ENCODE data around the gene FHL2. TPM values are rescaled to one million over a fixed set of nuclear protein-coding genes. Genes with fewer than 3 reads are reported as not detected.

FHL2 gene
- total RNA-seq, 1 donor from 2014 or later: 260 TPM

DNA sequence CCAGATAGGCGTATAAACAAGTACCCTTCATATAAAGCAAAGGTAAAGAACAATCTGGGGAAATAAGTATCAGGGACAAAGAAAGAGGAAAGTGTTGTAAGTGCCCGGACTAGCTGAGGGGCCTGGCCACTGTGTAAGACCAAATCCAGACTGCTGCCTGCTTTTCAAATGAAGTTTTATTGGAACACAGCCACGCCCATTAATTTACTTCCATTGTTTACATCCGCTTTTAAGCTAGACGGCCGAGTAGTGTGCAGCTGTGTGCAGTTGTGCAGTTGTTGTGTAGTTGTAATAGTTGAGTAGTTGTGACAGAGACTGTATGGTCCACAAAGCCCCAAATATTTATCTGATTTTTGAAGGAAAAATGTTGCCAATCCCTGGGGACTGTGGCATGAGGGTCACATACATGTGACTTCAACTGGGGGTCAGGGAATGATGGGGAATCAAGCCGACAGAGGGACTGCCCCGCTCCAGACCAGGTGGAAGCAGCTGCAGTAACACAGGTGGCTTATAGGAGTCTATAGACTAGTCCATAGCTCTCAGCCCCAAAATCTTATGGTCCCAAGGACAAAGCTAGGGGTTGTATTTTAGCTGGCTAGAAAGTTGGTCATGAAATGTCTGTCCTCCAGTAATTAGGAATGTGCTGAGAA, 30.0 kb downstream of the FHL2 start:
- Histone ChIP-seq H3K4me3 (ENCODE audit: low read depth, low read length) (no peak overlapping the region), H3K36me3 (ENCODE audit: control insufficient read depth, insufficient read depth, low read length) (peaks cover 12% of the 10 kb centered on the region), H3K27me3 (ENCODE audit: control insufficient read depth, insufficient read depth, low read length) (no peaks in the 10 kb centered on the region)
- no peak for DNase-seq (ENCODE audit: low read depth)
- TF ChIP-seq, protein P1, sequence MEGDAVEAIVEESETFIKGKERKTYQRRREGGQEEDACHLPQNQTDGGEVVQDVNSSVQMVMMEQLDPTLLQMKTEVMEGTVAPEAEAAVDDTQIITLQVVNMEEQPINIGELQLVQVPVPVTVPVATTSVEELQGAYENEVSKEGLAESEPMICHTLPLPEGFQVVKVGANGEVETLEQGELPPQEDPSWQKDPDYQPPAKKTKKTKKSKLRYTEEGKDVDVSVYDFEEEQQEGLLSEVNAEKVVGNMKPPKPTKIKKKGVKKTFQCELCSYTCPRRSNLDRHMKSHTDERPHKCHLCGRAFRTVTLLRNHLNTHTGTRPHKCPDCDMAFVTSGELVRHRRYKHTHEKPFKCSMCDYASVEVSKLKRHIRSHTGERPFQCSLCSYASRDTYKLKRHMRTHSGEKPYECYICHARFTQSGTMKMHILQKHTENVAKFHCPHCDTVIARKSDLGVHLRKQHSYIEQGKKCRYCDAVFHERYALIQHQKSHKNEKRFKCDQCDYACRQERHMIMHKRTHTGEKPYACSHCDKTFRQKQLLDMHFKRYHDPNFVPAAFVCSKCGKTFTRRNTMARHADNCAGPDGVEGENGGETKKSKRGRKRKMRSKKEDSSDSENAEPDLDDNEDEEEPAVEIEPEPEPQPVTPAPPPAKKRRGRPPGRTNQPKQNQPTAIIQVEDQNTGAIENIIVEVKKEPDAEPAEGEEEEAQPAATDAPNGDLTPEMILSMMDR (IDR thresholded peaks at IDR 0.05; ENCODE audit: insufficient read depth, low read length, poor library complexity, severe bottlenecking): no peak

DNA sequence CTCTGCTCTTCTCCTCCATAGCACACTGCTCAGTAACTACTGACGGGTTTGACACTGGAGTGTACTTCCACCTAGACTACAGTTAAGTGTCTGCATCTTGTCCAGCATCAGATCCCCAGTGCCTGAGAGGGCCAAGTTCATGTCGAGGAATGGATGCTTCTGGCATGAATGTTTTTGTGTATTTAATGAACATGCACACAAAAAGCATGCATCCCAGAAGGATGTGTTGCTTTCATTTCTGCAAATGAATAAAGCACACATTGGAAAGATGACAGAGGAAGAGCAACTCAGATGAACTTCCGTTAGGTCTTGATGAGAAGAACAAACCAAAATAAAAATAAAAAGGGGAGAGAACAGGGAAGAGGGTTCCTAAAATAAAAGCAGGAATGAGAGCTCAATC, 33.6 kb downstream of the FHL2 start:
- Histone ChIP-seq H3K36me3 (ENCODE audit: control insufficient read depth, insufficient read depth, low read length) (peaks cover 21% of the 10 kb centered on the region), H3K4me3 (ENCODE audit: low read depth, low read length) (no peak overlapping the region), H3K27me3 (ENCODE audit: control insufficient read depth, insufficient read depth, low read length) (no peaks in the 10 kb centered on the region)
- TF ChIP-seq, protein P1 (IDR thresholded peaks at IDR 0.05; ENCODE audit: insufficient read depth, low read length, poor library complexity, severe bottlenecking): no peak
- no peak for DNase-seq (ENCODE audit: low read depth)

DNA sequence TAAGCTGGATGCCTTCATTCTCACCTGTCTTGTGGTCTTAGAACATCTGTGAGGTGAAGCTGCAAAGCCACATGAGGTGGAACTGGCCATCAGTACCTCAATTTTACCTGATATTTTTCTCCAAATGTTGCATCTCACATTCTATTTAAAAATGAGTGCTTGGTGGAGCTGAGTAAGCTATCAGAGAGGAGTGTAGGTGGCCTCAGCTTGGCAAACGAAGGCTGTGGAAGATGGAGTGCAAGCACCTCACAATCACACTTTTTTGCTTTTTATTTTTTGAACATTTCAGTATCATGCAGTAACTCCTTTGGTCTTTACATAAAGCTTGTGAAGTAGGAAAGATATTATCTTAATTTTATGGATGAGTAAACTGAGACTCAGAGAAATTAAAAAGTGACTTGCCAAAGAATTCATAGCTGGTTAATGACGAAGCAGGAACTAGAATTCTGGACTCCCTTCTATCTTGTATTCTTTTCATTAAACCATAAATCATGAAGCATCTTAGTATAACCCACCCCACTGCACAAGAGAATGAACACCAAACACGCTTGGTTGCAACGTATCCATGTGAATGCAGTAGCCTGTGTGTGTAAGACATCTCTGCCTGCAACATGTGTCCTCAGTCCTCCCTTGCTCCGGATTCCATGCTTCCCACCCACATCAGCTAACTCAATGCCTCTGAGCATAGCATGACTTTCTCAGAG, 34.3 kb downstream of the FHL2 start:
- no peak overlapping the region for H3K4me3 ChIP-seq (ENCODE audit: low read depth, low read length)
- TF ChIP-seq, protein P1 (IDR thresholded peaks at IDR 0.05; ENCODE audit: insufficient read depth, low read length, poor library complexity, severe bottlenecking): no peak
- no peak for DNase-seq (ENCODE audit: low read depth)
- no peaks in the 10 kb centered on the region for H3K27me3 ChIP-seq (ENCODE audit: control insufficient read depth, insufficient read depth, low read length)
- H3K36me3 ChIP-seq (ENCODE audit: control insufficient read depth, insufficient read depth, low read length): peaks cover 20% of the 10 kb centered on the region

DNA sequence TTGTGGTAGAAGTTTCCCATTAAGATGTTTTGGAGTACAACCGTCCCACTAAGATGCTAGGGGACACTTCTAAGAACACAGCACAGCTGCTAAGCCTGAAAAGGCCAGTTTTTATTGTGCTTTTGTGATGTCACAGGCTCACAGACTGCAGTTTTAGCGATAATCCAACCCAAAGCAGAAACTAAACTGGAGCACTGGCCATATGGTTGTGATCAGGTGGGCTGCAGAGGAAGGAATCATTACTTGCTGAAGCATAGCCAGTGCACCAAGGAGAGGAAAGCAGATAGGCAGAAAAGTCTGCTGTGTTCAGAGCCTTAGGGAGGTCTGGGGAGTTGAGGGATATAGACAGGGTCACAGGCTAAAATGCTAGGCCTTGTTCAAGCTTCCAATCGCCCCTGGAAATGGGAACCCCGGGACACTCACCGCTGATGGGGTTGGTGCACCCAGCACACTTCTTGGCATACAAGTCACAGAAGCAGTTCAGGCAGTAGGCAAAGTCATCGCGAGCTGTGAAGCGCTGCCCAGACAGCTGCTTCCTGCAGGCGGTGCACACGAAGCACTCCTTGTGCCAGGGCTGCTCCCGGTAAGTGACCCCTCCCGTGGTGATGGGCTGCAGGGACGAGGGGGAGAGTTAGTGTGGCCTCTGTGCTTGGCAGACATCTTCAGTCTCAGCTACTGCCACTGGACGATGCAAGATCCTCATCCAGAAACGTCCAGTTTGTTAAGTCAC, 35.8 kb downstream of the FHL2 start:
- H3K4me3 ChIP-seq (ENCODE audit: low read depth, low read length): no peak overlapping the region
- TF ChIP-seq, protein P1 (IDR thresholded peaks at IDR 0.05; ENCODE audit: insufficient read depth, low read length, poor library complexity, severe bottlenecking): no peak
- no peak for DNase-seq (ENCODE audit: low read depth)
- no peaks in the 10 kb centered on the region for H3K27me3 ChIP-seq (ENCODE audit: control insufficient read depth, insufficient read depth, low read length)
- H3K36me3 ChIP-seq (ENCODE audit: control insufficient read depth, insufficient read depth, low read length): peaks cover 20% of the 10 kb centered on the region

DNA sequence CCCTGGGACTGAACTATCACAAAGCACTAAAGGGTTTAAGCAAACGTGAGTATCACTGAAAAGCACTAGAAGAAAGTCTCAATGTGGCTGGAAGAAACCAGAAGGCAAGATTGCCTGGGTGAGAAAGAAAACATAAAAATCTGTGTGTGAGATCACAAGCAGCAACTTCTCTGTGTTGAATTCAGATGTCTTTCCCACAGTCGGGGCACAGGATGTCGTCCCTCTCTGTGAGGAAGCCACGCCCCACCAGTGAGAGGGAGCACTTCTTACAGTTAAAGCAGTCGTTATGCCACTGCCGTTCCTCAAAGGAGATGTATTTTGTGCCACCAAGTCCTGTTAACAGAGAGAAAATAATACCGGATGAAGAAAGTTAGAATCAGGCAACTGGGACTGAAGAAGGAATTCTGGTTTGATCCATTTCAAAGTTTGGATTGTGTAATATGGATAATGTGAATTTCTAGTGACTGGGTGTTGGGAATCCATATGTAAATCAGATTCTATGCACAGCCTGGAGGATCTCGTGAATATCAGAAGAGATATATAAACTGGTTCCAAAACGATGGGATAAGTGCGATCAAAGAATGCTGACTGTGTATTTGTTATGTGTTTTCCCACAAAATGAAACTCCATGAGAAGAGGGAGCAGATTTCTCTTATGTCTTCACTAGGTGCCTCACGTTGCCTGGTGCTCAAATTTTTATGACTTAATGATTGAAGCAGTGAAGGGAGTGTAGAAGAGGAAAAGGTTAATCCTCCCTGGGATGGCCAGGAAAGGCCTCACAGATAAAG, 37.6 kb downstream of the FHL2 start:
- no peak overlapping the region for H3K4me3 ChIP-seq (ENCODE audit: low read depth, low read length)
- DNase-seq (ENCODE audit: low read depth): no peak
- H3K27me3 ChIP-seq (ENCODE audit: control insufficient read depth, insufficient read depth, low read length): no peaks in the 10 kb centered on the region
- TF ChIP-seq, protein P1 (IDR thresholded peaks at IDR 0.05; ENCODE audit: insufficient read depth, low read length, poor library complexity, severe bottlenecking): no peak
- H3K36me3 ChIP-seq (ENCODE audit: control insufficient read depth, insufficient read depth, low read length): peaks cover 20% of the 10 kb centered on the region

All from kidney epithelial cell (primary cell).